HG03103 (cell line): ENCODE measurements around the gene NAALADL2.
"Not testable (repeated sequence)": the region's sequence is repeated elsewhere in the genome, so short reads cannot be mapped to it uniquely, and the experiment has no call there.

Experiments used
- ATAC-seq: cut with Tn5 transposase; IDR thresholded peaks from one replicate; pipeline ENCODE4 v1.9.1; 2021; ENCODE audit warnings: low read depth; ENCODE audit not compliant: unreplicated experiment

The NAALADL2 gene

DNA sequence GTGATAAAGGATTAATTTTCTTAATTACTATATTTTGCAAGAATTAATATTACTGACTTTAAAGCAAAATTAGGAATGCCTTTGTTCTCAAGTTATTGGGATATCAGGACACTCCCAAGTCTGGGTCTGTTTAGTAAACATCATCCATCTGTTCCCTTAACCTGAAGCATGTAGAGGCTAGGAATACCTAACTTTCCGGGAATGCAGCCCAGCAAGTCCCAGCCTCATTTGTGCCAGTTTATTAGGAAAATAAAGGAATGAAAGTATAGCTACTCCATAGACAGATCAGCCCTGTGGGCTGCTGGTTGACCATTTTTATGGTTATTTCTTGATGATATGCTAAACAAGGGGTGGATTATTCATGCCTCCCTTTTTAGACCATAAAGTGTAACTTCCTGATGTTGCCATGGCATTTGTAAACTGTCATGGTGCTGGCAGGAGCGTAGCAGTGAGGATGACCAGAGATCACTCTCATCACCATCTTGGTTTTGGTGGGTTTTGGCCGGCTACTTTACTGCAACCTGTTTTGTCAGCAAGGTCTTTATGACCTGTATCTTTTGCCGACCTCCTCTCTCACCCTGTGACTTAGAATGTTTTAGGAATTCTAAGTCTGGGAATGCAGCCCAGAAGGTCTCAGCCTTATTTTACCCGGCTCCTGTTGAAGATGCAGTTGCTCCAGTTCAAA is 540.2 kb downstream of the NAALADL2 start:
- no peak for ATAC-seq

DNA sequence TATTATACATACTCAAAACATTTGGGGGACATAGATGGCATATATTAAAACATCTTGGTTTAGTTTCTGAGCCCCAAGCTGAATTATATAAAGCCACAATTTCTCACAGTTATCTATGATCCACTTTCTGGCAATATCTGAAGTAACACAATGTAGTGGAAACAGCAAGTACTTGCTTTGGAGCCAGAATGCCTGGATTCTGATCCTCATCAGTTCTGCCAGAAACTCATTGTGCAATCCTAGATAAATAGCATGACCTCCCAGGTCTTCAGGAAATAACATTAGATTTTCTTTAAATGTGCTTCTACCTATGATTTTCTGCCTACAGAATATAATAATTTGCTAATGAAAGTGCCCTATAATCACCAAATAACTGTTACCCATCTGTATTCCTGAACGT is 544.9 kb downstream of the NAALADL2 start:
- ATAC-seq: no peak

DNA sequence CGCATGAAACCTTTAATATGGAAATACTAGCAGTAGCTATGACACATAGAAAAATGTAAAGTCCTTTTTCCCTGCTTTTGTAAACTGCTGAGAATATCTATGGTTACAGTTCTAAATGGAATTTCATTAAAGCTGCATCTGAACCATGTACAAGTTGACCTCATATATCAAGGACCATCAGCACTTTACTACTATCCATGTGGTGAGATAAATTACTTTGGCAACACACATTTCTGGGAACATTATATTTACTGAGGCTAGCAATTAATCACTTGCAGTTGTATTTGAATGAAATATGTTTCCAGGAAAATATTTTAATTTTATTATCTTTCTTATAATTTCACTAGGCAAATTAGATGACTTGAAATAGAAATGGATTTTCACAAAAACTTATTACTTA is 545.5 kb downstream of the NAALADL2 start:
- ATAC-seq: no peak

DNA sequence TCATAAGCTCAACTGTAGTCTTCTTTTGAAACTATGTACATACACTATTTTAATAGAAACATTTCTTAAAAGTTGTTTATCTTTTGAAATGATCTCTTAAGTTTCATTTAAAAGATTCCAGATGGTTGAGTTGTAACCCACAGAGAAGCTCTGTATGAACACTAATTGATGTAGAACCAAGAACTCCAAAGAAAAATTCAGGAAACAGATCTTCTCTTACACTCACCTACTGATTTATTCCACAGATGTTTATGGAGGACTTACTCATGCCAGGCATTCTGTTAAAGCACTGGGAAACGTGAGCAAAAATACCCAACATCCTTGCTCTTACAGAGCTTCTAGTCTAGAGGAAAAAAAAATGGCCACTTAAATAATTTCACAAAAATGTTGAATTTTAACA is 551.1 kb downstream of the NAALADL2 start:
- no peak for ATAC-seq

DNA sequence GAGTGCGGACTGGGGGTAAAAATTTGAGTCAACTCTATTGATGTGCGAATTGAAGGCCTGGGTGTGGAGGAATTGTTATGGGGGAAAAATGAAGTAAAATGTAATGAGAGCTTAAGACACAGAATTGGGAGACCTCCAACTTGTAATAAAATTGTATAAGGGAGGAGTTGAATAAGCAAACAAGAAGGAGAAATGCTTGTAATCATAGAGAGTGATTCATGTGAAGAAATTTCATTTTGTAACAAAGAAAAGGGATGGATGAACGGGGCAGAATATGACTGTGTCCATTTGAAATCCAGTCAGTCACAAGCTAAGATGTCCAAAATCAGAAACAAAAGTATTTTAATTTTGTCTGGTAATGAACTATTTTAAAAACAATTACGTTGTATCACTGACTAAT is 552.3 kb downstream of the NAALADL2 start:
- no peak for ATAC-seq

DNA sequence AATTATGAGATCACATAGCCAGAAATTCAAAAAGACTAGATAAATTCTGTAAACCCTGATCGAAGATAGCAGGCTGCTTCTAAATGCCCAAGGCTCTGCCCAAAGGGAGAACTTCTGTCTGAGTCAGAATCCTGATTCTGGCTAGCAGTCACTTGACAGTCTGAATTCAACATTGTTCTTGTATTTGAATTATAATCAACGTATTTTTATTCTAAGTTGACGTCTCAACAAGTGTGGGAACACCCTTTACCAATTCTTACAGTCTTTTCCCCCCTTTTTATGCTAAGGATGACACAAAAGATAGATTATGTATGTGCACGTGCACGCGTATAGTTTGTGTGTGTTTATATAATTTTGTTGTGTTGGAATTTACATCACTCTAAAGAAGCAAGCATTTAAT is 552.8 kb downstream of the NAALADL2 start:
- ATAC-seq: no peak

DNA sequence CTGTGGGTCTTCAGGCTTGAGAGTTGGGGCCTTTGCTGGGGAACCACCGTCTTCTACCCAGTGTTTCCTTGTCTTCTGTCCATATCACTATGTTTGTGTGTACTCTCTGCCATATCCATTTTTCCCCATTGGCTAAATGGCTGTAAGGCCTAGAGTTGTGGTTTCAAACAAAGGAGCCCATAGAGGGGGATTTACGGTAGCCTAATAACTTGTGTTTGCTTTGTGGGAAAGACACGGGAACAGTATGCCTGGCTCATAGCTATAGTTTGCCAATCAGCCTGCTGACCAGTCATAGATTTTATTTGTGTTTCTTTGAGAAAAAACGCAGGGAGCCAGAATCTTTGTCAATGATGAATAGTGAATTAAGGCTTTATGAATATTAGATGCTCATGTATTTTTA is 554.8 kb downstream of the NAALADL2 start:
- no peak for ATAC-seq

DNA sequence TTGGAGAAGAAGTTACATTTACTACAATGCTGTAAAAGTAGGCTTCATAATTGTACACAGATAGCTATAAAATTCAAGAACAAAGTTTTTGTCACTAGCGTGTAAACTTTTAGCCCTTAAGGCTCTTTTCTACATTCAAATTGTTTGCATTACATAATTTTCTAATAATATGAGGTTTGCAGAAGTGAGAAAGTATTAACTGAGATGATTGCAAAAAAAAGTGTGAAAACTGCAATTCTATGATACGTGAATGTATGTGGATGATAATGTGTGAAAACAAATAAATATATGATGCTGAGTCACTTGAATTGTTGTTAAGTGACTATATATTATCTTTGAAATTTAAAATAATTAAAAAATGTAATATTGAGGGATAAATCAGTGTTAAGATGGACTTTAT is 557.5 kb downstream of the NAALADL2 start:
- ATAC-seq: no peak

DNA sequence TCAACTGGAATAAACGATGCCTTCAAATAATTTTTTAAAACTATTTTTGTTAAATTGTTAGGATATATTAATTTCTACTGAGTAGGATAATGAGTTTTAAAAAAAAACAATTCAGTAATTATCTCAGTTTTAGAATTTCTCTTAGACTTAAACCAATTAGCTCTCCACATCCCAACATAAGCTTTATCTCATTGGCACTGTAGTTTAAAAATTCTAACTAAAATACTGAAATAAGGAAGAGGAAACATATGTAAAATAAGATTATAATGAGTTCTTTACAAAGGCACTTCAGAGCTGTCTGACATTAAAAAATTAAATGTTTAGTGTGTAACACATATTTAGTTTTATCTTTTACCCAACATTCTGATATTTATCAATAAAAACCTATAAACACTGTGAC is 558.3 kb downstream of the NAALADL2 start:
- ATAC-seq: no peak

DNA sequence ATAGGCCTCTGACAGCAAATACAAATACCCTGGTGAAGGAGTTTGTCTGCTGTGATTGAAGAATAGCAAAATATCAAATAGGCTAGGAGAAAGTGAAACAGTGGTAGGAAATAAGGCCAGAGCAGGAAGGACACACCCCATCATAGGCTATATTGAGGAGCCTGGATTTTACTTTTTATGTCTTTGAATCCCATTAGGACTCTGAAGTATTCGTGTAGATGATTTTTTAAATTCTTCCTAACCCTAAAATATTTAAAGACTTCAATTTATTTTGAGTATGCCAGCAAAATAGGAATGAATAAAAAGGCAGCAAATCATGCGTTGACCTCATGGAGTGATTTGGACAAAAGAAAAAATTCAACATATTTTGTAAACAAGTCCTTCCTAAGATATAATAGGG is 562.8 kb downstream of the NAALADL2 start:
- no peak for ATAC-seq

DNA sequence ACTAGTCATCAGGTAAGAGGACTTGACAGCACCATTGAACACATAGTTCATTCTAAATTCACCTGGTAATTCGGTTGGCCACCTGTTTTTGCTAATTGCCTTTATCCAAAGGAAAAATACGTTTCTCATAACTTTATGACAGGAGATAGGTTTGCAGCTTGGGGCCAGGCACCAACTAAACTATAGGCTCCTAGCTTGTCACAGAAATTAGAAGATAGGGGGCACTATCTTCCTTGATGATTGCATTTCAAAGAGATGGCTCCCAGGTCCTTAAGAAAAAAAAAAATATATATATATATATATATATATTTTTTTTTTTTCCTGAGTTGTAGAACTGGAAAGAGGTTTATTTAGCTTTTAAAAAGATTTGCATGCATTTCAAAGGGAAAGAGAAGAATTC is 563.6 kb downstream of the NAALADL2 start:
- ATAC-seq: no peak

DNA sequence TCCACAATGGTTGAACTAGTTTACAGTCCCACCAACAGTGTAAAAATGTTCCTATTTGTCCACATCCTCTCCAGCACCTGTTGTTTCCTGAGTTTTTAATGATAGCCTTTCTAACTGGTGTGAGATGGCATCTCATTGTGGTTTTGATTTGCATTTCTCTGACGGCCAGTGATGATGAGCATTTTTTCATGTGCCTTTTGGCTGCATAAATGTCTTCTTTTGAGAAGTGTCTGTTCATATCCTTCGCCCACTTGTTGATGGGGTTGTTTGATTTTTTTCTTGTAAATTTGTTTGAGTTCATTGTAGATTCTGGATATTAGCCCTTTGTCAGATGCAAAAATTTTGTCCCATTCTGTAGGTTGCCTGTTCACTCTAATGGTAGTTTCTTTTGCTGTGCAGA is 564.7 kb downstream of the NAALADL2 start:
- not testable (repeated sequence) for ATAC-seq

DNA sequence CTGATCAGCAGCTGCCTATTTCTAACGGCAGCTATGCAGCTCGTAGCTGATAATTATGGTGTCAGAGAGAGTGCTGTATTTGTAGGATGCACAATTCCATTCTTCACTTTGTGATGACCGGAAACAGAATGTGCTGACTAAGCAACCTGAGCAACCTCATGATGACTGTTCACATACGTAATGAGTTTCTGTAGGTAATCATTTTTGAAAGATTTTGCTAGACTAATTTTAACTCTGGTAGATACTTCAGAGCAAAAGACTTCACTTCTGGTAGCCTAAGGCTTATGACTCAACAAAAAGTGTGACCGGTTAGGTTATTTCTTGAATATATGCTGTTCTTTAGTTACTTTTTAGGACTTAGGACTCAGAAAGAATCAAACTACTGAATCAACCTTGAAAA is 567.7 kb downstream of the NAALADL2 start:
- no peak for ATAC-seq

DNA sequence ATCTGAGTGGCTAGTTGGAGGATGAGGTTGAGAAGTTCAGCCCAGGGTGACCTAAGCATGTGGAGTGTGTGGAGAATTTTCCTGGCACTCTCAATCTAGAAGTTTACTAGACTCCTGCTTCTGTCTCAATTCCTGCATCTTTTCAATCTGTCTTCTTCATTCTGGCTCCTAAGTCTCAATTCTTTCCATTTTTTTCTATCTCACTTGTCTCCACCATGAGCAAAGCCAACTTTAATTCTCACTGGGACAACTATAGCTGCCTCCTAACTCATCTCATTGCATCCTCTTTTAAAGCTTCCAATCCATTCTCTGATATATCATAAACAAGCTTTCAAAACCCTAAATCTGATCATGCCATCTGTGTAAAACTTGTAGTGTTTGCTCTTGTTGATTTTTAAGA is 569.3 kb downstream of the NAALADL2 start:
- ATAC-seq: no peak

DNA sequence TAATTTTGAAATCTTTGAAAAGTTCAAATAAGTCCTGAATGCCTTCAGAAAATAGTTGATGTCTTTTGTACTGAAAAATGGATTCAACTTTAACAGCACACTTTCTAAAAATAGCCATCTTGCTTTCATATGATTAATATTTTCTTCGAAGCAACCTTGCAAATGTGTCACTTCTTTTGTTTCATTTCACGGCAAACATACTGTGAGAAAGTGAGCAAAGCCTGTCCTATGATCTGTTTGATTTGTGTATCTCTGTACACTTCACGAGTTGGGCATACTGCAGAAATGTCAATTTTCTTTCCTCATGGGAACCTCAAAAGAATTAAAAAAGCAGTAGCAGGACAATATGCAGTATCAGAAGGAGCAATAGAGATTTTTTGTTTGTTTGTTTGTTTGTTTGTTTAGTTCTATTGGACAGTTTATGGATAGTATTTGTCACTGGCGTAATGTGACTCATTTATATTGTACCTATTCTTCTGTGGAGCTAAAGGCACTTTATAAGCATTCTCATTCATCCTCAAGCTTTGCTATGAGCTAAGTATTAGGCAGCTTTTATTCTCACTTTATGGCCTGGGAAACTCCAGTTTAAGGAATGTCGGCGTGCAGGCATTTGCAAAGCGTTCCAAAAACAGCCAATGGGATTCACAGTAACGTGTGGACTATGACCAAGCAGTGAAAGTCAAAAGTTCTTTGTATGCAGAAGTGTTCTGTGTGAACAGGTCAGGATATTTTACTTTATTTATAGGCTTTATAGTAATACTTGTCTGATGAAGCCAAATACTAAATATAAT is 572.0 kb downstream of the NAALADL2 start:
- no peak for ATAC-seq

DNA sequence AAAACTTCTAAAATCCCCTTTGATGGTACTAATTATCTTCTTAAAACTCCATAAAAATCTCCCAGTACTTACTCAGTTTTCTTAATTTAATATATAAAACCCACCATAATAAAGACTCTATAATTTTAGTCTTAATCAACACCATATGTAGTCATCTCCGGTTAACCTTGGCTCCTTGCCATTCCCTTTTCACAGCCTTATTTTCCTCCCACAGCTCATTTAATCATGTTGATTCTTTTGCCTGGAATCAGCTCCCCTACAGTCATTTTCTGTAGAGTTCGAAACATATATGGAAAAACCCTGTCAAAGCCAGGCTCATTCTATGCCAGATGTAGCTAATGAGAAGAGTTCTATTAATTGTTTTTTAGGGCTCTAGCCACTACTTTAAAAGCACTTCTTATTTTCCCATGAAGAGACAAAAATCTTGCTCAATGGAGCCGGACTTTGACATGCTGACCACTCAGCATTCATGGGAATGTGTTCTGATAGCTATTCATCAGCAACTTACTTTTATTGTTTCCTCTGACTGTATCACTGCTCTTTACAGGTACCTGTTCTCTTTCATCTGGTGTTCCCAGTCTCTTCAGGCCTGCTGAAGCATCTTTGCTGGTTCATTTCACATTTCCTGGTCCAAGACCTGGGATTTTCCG is 573.4 kb downstream of the NAALADL2 start:
- ATAC-seq: no peak

DNA sequence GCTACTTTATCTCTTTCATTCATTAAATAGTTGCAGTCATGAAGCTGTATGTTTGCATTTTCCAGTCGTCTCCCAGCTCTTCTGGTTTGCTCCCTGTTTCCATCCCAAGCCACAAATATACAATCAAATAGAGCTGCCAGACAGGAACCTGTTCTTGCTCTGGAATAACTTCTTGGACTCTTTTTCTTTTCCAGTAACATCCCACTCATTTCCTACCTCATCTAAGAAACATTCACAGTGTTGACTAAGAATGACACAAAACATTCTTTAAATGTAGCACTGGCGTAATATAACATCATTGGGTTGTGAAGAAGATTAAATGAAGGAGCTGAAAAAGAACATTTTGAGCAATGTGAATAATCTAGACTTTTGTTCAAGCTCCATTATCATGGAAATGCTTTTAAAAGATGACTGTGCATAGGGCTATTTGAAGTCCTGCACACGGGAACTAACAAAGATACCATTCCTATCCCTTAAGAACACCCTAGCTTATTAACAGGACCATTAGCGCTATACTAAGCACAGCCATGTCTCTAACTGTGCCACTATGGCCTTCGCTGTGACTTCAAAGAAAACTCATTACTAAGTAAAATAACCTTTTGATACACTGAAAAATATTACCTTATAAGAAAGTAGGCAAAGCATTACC is 574.0 kb downstream of the NAALADL2 start:
- no peak for ATAC-seq

DNA sequence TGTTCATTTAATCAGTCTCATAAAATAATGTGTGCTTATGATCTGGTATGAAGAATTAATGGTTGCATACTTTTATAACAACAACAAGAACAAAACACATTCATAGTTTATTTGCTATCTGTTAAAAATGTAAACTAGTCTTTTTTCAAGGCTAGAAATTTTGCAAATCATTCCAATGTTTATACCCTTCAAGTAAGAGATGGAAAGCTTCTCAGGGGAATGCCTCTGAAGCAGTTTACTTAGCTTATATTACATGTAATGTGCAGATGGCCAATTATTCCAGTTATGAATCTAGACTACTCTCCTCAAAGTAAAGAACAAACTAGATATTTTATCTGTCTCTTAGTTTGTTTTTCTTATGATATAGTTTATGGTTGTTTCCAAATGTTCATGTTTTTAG is 575.4 kb downstream of the NAALADL2 start:
- no peak for ATAC-seq

DNA sequence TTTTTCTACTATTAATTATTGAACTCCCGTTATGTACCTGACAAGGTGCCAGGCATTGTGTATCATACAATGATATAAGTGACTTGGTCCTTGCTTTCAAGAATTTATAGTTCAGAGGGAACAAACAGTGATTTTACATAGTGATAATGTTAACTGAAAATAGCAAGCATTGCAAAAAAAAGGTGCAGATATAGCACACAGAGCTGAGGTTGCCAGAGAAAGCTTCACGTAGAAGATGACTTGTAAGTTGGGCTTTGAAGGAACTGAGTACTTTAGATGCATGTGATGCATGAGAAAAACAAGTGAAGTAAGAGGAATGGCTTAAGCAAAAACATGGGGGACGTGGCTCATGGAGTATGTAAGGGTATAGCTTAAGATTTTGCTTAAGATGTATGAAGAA is 584.5 kb downstream of the NAALADL2 start:
- ATAC-seq: no peak

DNA sequence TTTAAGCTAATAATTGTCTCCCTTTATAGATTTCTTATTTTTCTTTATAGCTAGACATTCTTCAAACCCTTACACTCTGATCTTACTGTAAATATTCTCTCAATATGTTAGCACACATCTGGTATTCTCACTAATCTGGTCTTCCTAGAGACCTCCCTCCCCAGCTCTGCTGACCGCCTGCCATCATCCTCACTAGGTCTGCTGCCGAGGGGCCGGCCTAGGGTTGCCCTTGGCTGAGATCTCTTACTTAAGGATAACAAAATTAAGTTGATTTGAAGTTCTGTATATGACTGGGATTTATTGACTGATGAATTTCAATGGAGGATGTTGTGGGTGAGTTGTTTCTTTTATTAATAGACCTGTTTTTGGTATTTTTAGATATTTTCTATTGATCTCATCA is 586.6 kb downstream of the NAALADL2 start:
- ATAC-seq: no peak

DNA sequence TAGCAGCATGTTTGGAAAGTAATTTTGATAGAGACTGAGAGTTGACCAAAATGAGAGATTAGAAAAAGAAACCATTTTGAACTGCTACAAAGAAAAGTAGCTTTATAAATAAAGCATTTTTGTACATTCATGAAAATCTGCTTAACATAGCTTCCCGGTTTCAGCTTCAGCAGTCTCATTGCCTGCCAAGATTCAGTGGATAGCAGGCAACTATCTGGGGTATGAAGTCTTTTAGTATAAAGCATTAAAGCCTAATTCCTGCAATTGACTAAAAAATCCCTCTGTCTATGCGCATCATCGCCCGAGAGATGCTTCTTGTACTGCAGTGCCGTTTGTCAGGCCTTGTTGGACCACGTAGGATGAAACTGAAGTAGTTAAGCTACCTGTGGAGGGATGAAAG is 588.4 kb downstream of the NAALADL2 start:
- no peak for ATAC-seq
